ENCODE measurements around the gene PLEKHA7. TPM values are rescaled to one million over a fixed set of nuclear protein-coding genes. Genes with fewer than 3 reads are reported as not detected.

Gene PLEKHA7
- total RNA-seq, 1 donor from 2014 or later = 0.92 TPM

- Mint-ChIP-seq H3K9me3 (ENCODE audit: low read depth) (no peaks in the 10 kb centered on the region), H3K4me3 (ENCODE audit: unreplicated experiment) (no peak overlapping the region), H3K27ac (ENCODE audit: unreplicated experiment) (no peak overlapping the region), H3K27me3 (ENCODE audit: low read depth) (peaks cover under 1% of the 10 kb centered on the region), H3K4me1 (ENCODE audit: low read depth) (no peaks in the 10 kb centered on the region), H3K36me3 (ENCODE audit: low read depth) (no peaks in the 10 kb centered on the region)
- DNase-seq (ENCODE audit: low spot score) = no peak
- no peak for TF ChIP-seq CTCF (IDR thresholded peaks at IDR 0.05)
Observed at GRCh38 chr11:16778286-16778685, 235.9 kb downstream of the PLEKHA7 start.

- H3K4me3 Mint-ChIP-seq (ENCODE audit: unreplicated experiment) = no peak overlapping the region
- no peak overlapping the region for H3K27ac Mint-ChIP-seq (ENCODE audit: unreplicated experiment)
- DNase-seq (ENCODE audit: low spot score) = no peak
- H3K9me3 Mint-ChIP-seq (ENCODE audit: low read depth) = no peaks in the 10 kb centered on the region
- peak; percentile 3 for TF ChIP-seq CTCF (IDR thresholded peaks at IDR 0.05)
- no peaks in the 10 kb centered on the region for H3K4me1 Mint-ChIP-seq (ENCODE audit: low read depth)
- H3K27me3 Mint-ChIP-seq (ENCODE audit: low read depth) = peaks cover 2% of the 10 kb centered on the region
- no peaks in the 10 kb centered on the region for H3K36me3 Mint-ChIP-seq (ENCODE audit: low read depth)
Observed at GRCh38 chr11:16777613-16777975, 236.6 kb downstream of the PLEKHA7 start.

GRCh38 chr11:16776711-16777612, 237.3 kb downstream of the PLEKHA7 start:
- no peak for DNase-seq (ENCODE audit: low spot score)
- no peak for TF ChIP-seq CTCF (IDR thresholded peaks at IDR 0.05)
- Mint-ChIP-seq H3K27ac (ENCODE audit: unreplicated experiment) (no peak overlapping the region), H3K9me3 (ENCODE audit: low read depth) (no peaks in the 10 kb centered on the region), H3K4me1 (ENCODE audit: low read depth) (no peaks in the 10 kb centered on the region), H3K27me3 (ENCODE audit: low read depth) (peaks cover 2% of the 10 kb centered on the region), H3K4me3 (ENCODE audit: unreplicated experiment) (no peak overlapping the region), H3K36me3 (ENCODE audit: low read depth) (no peaks in the 10 kb centered on the region)

- Mint-ChIP-seq H3K4me3 (ENCODE audit: unreplicated experiment) (no peak overlapping the region), H3K27me3 (ENCODE audit: low read depth) (peaks cover 2% of the 10 kb centered on the region), H3K36me3 (ENCODE audit: low read depth) (no peaks in the 10 kb centered on the region), H3K27ac (ENCODE audit: unreplicated experiment) (no peak overlapping the region), H3K9me3 (ENCODE audit: low read depth) (no peaks in the 10 kb centered on the region), H3K4me1 (ENCODE audit: low read depth) (no peaks in the 10 kb centered on the region)
- TF ChIP-seq CTCF (IDR thresholded peaks at IDR 0.05) = no peak
- no peak for DNase-seq (ENCODE audit: low spot score)
Observed at GRCh38 chr11:16775614-16776283, 238.5 kb downstream of the PLEKHA7 start.

- H3K36me3 Mint-ChIP-seq (ENCODE audit: low read depth) = no peaks in the 10 kb centered on the region
- H3K4me1 Mint-ChIP-seq (ENCODE audit: low read depth) = no peaks in the 10 kb centered on the region
- peaks cover 2% of the 10 kb centered on the region for H3K27me3 Mint-ChIP-seq (ENCODE audit: low read depth)
- no peak for TF ChIP-seq CTCF (IDR thresholded peaks at IDR 0.05)
- no peaks in the 10 kb centered on the region for H3K9me3 Mint-ChIP-seq (ENCODE audit: low read depth)
- DNase-seq (ENCODE audit: low spot score) = no peak
- H3K4me3 Mint-ChIP-seq (ENCODE audit: unreplicated experiment) = no peak overlapping the region
- no peak overlapping the region for H3K27ac Mint-ChIP-seq (ENCODE audit: unreplicated experiment)
Observed at GRCh38 chr11:16774936-16775613, 239.1 kb downstream of the PLEKHA7 start.

Measured in chondrocyte (in vitro differentiated cells).